ENCODE data around the gene MEA1. TPM values are rescaled to one million over a fixed set of nuclear protein-coding genes. Genes with fewer than 3 reads are reported as not detected.

Gene MEA1
- total and polyA plus RNA-seq, 10 of the 15 experiments (the other 5 are each of a cell fraction or from before 2014, with no cell fraction given), result 59.1 to 148 (median 96.4) TPM

DNA sequence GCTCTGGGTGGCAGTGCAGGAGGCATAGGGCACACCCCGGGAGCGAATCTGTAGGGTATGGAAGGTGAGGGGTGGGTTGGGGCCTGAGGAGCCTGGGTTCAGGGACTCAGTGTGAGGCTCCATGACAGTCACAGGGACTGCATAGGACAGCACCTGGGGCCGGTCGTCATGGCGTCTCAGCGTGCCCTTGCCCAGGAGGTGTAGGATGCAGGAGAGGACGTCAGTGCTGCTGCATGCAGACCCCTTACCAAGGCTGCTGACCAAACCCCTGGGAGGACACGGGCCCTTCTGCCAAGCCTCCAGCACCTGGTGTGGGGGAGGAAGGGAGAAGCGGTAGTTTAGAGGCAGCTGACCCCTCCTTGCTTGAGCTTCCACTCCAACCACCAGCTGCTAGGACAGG lies 24.0 kb upstream of the MEA1 start:
- no peaks in the 10 kb centered on the region for H3K4me1 ChIP-seq (ENCODE audit: control insufficient read depth, insufficient read depth, low read length)
- BruUV-seq (replicated peaks), result no TSS peak
- POLR2A ChIA-PET, result interaction anchor here (0.9 kb wide), 1 partner anchor 17 kb away, joined by 3 read pairs; the partner anchor contains the start of gene CUL7
- H3K79me2 ChIP-seq (ENCODE audit: control insufficient read depth, insufficient read depth, low read length), result no peaks in the 10 kb centered on the region
- no peak overlapping the region for H3K4me2 ChIP-seq (ENCODE audit: control insufficient read depth, insufficient read depth)
- no peak overlapping the region for H3K9ac ChIP-seq (ENCODE audit: control insufficient read depth, insufficient read depth, low read length)
- H3K27ac ChIP-seq (ENCODE audit: control insufficient read depth, insufficient read depth), result no peak overlapping the region
- TF ChIP-seq, protein P1, sequence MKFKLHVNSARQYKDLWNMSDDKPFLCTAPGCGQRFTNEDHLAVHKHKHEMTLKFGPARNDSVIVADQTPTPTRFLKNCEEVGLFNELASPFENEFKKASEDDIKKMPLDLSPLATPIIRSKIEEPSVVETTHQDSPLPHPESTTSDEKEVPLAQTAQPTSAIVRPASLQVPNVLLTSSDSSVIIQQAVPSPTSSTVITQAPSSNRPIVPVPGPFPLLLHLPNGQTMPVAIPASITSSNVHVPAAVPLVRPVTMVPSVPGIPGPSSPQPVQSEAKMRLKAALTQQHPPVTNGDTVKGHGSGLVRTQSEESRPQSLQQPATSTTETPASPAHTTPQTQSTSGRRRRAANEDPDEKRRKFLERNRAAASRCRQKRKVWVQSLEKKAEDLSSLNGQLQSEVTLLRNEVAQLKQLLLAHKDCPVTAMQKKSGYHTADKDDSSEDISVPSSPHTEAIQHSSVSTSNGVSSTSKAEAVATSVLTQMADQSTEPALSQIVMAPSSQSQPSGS (IDR thresholded peaks at IDR 0.05; ENCODE audit: low read length), result no peak
- TF ChIP-seq HCFC1 (IDR thresholded peaks at IDR 0.05; ENCODE audit: low read length) (no peak), CHD4 (IDR thresholded peaks at IDR 0.05) (no peak), EP300 (IDR thresholded peaks at IDR 0.05; ENCODE audit: borderline replicate concordance in 1 of 2, control insufficient read depth in 1 of 2, low read depth in 2 of 2, low read length in 2 of 2) (no peak), CEBPB (IDR thresholded peaks at IDR 0.05; ENCODE audit: borderline replicate concordance in 1 of 2, low read depth in 2 of 2, low read length in 2 of 2) (no peak), NR2C2 (IDR thresholded peaks at IDR 0.05; ENCODE audit: borderline replicate concordance, control insufficient read depth, insufficient read length, low read depth) (no peak), SRF (IDR thresholded peaks at IDR 0.05; ENCODE audit: low read depth in 2 of 2, low read length in 2 of 2) (no peak), IKZF2 (IDR thresholded peaks at IDR 0.05) (no peak)
- TF ChIP-seq, protein P2, sequence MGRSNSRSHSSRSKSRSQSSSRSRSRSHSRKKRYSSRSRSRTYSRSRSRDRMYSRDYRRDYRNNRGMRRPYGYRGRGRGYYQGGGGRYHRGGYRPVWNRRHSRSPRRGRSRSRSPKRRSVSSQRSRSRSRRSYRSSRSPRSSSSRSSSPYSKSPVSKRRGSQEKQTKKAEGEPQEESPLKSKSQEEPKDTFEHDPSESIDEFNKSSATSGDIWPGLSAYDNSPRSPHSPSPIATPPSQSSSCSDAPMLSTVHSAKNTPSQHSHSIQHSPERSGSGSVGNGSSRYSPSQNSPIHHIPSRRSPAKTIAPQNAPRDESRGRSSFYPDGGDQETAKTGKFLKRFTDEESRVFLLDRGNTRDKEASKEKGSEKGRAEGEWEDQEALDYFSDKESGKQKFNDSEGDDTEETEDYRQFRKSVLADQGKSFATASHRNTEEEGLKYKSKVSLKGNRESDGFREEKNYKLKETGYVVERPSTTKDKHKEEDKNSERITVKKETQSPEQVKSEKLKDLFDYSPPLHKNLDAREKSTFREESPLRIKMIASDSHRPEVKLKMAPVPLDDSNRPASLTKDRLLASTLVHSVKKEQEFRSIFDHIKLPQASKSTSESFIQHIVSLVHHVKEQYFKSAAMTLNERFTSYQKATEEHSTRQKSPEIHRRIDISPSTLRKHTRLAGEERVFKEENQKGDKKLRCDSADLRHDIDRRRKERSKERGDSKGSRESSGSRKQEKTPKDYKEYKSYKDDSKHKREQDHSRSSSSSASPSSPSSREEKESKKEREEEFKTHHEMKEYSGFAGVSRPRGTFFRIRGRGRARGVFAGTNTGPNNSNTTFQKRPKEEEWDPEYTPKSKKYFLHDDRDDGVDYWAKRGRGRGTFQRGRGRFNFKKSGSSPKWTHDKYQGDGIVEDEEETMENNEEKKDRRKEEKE (IDR thresholded peaks at IDR 0.05), result no peak
- TF ChIP-seq, protein P3, sequence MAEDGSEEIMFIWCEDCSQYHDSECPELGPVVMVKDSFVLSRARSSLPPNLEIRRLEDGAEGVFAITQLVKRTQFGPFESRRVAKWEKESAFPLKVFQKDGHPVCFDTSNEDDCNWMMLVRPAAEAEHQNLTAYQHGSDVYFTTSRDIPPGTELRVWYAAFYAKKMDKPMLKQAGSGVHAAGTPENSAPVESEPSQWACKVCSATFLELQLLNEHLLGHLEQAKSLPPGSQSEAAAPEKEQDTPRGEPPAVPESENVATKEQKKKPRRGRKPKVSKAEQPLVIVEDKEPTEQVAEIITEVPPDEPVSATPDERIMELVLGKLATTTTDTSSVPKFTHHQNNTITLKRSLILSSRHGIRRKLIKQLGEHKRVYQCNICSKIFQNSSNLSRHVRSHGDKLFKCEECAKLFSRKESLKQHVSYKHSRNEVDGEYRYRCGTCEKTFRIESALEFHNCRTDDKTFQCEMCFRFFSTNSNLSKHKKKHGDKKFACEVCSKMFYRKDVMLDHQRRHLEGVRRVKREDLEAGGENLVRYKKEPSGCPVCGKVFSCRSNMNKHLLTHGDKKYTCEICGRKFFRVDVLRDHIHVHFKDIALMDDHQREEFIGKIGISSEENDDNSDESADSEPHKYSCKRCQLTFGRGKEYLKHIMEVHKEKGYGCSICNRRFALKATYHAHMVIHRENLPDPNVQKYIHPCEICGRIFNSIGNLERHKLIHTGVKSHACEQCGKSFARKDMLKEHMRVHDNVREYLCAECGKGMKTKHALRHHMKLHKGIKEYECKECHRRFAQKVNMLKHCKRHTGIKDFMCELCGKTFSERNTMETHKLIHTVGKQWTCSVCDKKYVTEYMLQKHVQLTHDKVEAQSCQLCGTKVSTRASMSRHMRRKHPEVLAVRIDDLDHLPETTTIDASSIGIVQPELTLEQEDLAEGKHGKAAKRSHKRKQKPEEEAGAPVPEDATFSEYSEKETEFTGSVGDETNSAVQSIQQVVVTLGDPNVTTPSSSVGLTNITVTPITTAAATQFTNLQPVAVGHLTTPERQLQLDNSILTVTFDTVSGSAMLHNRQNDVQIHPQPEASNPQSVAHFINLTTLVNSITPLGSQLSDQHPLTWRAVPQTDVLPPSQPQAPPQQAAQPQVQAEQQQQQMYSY (CRISPR knock-in tag; IDR thresholded peaks at IDR 0.05), result no peak
- in situ Hi-C loops (cut with MboI) (no loop called here), intact Hi-C loops (cut with micrococcal nuclease; ENCODE audit: unreplicated experiment) (no loop called here)
- no peak for DNase-seq (ENCODE audit: low read depth, low spot score)
- RAD21 ChIA-PET (ENCODE audit: unreplicated experiment), result no interaction called here
- no peak overlapping the region for H2AFZ ChIP-seq (ENCODE audit: control insufficient read depth, low read depth, low read length)
- no peaks in the 10 kb centered on the region for H4K20me1 ChIP-seq (ENCODE audit: control insufficient read depth, insufficient read depth)
- no peaks in the 10 kb centered on the region for H3K9me3 ChIP-seq (replicated peaks; ENCODE audit: control insufficient read depth, insufficient read depth, low read length)
- FAIRE-seq, result no peak
- CTCF ChIA-PET, result no interaction called here
- ATAC-seq, result no peak
- SMC1A ChIA-PET (ENCODE audit: uncharacterized antibody, unreplicated experiment), result no interaction called here
- H3K27me3 ChIP-seq (replicated peaks in 1 of 2; ENCODE audit: control insufficient read depth in 2 of 2, insufficient read depth in 2 of 2, low read length in 1 of 2), result no peaks in the 10 kb centered on the region
- H3K4me3 ChIP-seq, result no peak overlapping the region
- H3K36me3 ChIP-seq (ENCODE audit: control insufficient read depth in 2 of 2, insufficient read depth in 2 of 2, low read length in 1 of 2), result peaks cover 11 to 12% of the 10 kb centered on the region in 2 experiments
- 73% methylated on average over 9 of the region's 9 CpGs for WGBS (ENCODE audit: insufficient coverage, insufficient replicate concordance, low lambda C conversion rate, missing lambda C conversion rate)
